Fibroblast of skin of right biceps (primary cell): ENCODE measurements around the gene VASN.
A peak's percentile ranks its signal among the peaks of the same experiment; 100 is the strongest.

Experiments used
- DNase-seq: peaks from one replicate; pipeline ENCODE4 v3.0.0-alpha.2; 2013

Gene VASN

DNA sequence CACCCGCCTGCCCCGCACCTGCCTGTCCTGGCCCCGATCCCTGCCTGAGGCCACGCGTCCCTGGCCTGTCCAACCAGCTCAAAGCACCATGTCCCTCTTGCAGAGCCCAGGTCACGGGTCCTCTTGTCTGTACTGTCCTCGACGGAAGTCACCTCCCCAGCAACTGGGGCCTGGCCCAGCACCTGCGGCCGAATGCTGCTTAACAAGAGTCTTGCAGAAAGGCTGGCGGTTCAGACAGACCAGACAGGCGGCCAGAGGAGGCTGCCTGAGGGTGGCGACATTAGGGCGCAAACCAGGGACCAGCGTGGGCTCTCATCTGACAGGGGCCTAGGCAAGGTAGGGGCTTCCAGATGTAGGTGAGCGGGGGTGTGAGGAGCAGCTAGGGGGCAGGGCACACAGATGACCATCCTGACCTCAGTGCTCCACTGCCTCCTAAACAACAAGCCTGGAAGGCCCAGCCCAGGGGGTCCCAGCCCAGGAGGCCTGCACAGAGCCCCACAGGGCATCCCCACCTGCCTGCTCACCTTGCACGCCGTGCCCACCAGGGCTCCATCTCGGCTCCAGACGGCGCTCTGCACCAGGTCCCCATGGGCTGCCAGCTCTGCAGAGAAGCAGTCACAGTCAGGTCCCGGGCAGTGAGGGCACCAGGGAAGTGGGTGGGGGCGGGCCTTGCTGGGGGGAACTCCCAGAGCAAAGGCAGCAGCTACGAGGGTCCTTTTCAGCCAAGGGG is 33.5 kb downstream of the VASN start:
- no peak for DNase-seq

DNA sequence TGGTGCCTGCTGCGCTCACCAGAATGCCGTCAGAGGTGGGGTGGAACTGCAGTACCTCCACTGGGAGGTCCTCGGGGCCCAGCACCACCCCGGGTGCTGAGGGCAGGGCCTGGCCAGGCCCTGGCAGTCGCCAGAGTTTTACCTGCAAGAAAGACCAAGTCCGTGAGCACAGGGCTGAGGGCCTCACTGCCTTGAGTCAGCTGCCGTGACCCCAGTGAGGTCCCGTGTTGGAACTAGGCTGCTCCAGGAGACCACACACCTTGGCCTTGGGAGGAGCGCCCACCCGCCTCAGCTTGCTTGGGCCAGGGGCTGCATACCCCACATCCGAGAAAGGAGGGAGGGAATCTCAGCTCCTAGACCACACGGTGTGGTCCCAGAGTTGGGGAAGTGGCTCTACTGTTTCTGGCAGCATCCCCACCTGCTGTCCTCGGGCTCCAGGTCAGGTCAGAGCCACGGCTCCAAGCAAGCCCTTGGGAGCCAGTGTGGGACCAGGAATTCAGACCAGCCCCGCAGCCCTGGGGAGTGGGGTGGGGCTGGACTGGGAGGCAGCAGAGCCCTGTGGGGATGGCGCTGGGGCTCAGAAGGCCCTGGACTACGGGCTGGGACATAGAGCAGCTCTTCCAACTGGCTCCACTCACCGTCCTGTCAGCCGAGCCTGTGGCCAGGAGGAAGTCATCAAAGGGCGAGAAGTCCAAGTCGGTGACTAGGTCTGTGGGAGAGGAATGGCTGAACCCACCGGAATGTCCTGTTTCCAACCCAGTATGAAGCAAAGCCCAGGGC is 36.1 kb downstream of the VASN start:
- no peak for DNase-seq

DNA sequence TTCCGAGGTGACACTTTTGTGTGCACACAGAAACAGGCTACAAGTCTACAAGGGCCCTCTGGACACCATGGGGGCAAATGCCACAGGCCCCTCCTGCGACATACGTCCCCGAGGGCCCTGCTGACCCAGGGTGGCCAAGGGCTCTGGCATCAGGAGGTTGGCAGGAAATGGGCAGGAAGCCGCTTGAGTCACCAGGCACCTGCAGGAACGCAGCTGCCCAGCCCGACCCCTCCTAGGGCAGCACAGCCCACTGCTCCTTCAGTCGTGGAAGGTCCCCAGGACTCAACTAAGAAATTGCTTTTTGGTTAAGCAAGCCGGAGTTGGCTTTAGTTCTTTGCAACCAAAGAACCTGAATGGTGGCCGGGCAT is 36.7 kb downstream of the VASN start:
- DNase-seq = no peak

DNA sequence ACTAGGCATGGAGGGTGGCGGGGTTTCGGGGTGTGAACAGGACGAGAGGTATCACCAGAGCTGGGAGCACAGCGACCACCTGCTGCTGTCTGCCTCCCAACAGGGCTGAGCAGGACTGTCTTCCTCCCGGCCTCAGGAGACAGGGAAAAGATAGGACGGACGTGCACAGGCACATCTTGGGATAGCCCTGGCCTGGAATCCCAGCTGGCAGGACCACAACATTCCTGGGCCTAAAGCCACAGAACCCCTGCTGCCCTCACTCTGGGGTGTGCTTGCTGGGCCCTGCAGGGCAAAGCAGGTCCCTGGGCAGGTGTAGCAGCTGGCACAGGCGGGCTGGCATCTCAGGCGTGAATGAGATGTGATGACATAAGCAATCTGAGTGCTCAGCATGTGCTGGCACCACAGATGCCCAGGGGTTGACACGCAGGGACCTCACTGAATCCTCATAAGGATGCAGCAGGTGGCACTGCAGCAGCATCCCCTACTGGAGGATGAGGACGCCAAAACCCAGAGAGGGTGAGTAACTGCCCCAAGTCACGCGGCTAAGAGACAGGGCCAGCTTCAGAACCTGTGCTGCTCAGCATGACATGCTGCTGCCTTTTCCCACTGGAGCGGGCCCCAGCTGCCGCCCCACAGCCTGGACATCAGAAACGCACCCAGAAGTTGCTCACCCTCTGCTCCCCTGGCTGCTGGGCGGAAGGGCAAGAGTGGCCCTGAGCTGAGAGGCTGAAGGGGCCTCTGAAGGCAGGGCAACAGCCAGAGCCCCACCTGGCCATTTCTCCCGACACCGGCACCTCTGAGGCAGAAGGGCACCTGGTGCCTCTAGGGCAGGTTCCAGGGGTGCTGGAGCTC is 37.7 kb downstream of the VASN start:
- DNase-seq = no peak

DNA sequence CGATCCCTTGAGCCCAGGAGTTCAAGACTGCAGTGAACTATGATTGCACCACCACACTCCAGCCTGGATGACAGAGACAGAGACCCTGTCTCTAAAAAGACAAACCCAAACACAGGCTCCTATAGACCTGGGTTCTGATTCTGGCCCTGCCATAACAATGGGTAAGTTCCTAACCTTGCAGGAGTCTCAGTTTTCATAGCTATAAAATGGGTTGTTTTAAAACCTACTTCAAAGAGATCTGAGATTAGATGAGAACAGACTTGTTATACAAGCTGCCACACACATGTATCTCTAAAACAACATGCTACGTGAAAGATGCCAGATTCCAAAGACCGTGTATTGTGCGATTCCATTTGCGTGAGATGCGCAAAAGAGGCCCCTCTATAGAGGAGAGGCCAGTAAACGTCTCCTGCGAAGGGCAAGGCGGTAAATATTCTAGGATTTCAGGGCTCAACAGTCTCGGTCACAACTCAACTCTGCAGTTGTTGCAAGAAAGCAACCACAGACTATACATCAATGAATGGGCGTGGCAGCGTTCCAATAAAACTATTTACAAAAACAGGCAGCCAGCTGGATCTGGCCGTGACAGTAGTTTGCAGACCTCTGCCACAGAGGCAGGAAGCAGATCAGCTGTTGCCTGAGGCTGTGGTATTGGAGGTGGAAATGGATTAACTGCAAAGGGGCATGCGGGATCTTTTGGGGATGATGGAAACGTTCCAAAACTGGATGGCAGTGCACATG is 38.9 kb downstream of the VASN start:
- DNase-seq = peak; percentile 86

DNA sequence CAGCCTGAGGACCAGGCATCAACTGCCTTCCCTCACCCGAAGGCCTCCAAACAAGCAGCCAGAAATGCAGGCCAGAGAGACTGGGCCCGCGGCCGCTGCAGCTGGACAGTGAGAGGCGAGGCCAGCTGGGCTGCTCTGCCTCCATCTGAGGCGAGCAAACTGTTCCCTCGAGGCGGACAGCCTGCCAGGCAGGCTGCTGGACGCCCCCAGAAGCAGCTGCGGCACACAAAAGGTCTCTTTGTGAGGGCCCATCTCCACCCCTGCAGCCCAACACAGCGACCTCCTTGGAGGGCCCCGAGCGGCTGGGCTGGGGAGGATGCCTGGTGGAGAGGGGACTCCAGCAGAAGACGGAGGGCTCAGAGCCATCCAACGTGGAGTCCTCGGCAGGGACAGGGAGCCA is 40.0 kb downstream of the VASN start:
- DNase-seq = no peak

DNA sequence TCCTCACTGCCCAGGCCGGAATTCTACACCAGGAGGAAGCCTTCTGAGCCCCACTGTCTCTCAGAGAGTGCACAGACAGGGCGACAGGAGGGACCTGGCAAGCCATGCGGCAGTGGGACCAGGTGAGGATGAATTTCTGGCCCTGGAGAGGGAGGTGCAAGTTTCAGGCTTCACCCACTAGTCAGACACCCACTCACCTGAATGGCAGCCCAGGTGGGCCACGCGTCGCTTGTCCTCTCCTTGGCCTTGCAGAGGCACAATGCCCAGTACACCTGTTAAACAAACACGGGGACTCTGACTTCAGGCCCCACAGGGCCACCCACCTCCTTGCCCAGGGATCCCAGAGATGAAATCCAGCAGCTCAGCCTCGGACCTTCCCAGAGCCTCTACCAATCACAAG is 40.5 kb downstream of the VASN start:
- no peak for DNase-seq

DNA sequence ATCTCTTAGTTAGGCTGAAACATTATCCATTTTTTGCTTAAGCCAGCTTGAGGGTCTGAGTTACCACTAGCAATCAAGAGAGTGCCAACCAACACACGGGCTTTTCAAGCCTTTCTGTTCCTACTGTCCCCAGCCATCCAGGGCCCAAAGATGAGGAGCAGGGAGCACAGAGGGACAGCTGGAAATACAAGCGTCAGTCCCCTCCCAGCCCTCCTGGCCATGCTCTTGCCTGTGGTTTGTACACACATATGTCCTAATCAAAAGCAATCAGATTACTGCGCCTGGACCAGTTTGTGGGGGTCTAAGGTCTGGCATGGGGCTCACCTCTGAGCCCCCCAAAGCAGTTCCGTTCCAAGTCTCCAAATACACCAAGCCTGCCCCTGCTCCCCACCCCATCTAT is 41.2 kb downstream of the VASN start:
- no peak for DNase-seq

DNA sequence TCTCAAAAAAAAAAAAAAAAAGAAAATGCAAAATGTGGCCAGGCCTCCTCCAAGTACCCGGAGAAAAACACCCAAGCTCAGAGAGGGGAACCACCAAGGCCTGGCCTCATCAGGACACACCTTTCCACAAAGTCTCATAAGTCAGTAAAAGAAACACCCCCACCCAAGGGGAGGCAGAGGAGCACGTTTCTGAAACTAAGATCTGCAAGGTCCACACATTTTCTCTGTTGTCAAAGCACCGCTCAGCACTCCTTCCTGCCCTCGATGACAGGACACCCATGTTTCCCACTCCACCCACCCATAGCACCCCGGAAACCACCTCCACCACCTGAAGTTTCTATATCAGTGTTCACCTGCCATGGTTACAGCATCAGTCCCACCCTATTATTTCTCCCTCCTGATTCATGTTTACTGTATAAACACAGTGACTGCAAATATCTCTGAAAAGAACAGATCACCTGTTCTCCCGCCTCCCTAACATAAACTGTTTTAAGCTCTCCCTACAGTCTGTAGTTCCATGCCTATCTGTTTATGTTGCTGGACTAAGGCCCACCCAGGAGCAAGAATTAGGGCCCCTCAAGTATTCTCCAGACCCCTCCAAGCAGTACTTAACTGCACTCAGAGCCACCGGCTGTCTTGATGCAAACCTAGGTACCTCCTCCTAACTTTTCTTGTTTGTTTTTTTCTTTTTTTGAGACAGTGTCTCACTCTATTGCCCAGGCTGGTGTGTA is 42.7 kb downstream of the VASN start:
- no peak for DNase-seq

DNA sequence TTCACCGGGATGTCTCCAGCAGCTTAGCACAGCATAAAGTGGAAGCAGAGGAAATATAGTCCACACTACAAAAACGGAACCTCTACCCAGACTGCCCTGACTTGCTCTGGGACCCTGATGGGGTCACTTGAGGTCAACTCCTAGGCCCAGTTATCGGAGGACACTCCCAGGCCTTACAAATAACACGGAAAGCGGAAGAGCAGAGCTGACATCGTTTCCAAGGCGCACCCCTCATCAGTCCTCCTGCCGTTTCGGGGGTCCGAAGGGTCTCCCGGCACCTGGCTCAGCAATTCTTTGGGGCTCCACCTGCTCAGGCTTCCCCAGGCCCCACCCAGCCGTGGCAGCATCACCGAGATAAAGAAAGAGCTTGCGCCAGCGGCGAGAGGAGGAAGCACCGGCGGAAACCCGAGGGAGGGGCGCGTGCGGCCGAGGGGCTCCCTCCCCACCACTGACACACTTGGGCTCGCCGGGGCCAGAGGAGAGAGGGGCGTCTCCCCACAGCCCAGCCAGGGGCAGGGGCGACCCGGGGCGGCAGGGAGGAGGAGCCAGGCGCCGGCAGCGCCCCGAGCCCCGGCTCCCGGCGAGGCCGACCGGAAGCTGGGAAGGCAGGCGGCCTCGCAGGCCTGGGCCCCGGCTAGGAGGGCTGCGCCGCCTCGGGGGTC is 44.0 kb downstream of the VASN start:
- DNase-seq = peak; percentile 17

DNA sequence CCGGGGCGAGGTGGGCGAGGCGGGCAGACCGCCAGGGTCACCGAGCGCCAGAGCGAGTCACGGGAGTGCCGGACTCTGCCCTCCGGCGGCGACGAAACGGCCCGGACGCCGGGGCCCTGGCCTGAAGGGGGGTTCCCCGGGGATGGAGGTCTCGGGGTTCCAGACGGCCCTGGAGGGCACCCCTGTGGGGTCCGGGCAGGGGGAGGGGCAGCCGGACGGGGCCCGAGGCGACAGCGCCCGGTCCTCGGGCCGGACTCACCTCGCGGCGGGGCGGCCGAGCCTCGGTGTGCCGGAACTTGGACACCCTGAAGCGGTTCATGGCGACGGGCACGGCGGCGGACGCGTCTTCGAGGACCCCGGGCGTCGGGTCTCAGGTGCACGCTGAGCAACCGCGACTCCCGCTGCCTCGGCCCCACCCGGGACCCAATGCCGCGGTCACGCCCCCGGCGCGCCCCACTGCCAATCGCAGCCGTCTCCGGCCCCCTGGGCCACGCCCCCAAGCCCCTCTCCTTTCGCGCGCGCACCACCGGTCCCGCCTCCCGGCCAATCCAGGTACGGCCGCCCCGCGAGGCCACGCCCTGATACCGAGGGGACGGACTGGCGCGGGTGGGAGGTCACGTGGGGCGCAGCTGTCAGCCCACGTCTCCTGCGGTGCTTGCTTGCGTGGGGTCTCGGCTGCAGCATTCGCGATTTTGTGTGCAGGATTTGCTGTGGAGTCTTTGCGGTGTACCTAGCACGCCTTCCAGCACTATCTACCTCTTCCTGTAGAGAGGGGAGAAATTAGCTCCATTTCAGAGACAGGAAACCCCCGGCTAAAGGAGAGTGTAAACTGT is 44.8 kb downstream of the VASN start, which contains the start of gene CORO7:
CORO7 (minus strand) TSS at position 397 of the 833 bp plus-strand sequence; CDS start at position 319, 78 bp downstream.
- DNase-seq = peak; percentile 87

DNA sequence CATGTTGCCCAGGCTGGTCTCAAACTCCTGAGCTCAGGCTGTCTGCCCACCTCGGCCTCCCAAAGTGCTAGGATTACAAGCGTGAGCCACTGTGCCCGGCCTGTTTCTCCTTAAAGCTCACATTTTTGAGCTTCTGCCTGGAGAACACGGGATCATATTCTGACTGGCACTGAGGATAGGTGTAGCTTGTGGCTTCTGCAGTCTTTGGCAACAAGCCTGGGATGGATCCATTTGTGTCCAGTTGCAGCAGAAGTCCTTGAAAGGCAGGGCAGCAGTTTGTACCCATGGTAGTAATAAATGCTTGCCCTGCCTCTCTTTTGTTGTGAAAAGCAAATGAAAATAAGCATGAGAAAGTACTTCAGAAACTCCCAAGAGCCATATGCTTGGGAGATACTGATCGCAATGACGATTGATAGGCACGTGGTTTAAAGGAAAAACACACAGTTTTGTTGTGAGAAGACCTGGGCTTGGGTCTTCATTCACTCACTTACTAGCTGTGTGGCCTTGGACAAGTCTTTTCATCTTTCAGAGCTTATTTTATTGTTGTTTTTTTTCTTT is 47.8 kb downstream of the VASN start:
- DNase-seq = no peak

DNA sequence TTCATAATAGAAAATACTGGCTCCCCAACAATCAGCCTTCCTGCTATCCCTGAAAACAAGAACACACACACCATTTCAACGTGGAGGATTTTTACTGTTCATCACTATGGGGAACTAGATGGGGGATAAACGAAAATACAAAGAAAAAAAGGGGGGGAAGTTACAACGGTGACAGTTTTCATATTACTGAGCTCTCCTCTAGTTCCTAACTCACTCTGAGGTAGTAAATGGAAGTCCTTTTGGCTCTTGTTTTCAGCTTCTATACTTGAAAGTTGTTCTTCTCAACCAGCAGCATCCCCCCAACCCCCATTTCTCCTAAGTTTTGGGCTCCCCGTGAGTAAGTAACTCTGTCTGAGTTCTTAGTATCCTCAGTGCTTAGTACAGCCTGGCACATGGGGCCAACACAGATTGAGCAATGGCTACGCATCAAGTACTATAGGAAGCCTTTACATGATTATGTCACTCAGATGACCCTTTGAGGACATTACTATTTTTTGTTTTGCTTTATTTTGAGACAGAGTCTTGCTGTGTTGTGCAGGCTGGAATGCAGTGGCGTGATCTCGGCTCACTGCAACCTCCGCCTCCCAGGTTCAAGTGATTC is 49.0 kb downstream of the VASN start:
- DNase-seq = no peak

DNA sequence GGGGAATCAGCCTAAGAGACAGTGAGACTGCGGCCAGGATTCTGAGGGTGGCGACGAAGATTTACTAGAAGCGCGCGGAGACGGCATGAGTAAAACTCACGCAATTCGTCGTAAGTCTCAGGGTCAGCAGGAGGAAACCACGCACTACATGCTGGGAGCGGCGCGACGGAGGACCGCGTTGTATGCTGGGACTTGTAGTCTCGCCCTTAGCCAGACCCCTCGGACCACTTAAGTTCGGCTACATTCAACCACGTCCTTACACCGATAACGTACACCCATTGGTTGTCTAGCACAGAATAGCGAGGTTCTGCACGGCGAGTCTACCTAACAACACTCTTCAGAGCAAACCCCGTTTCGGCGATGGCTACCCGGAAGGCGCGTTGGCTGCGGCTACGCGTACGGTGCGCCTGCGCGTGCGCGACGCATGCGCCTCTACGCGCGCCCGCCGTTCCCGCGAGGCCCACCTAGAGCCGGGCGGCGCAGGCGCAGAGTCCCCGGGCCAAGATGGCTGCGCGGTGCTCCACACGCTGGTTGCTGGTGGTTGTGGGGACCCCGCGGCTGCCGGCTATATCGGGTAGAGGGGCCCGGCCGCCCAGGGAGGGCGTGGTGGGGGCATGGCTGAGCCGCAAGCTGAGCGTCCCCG is 53.9 kb downstream of the VASN start, which contains the start of gene DNAJA3:
DNAJA3 (plus strand) TSS at position 491 of the 643 bp plus-strand sequence; CDS start at position 505, 14 bp downstream.
- DNase-seq = peak; percentile 96

DNA sequence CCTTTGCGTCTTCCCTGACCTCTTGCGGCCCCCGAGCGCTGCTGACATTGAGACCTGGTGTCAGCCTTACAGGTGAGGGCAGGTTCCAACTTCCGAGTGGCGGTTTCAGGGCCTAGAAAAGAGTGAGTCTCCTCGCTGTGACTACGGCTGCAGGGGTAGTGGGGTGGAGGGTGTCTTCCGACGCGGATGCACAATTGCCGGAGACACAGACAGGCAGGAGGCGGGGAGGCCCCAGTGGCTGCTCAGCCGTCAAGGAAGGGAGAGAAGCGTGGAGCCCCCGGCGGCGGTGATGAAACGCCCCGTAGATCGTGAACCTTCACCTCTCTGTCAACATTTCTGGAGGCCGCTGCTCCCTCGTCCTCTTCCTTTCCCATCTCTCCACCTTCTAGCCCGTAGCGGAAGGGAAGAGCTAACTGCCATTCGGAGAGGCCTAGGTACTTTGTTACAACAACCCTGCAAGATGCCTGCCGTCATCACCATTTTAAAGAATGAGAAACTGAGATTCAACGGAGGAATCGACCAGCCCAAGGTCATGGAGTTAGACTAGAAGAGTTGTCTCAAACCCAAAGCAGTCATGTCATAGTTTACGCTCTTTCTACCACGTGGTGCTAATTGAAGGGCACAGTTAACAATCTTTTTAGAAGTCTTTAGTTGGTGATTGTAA is 54.5 kb downstream of the VASN start:
- DNase-seq = no peak

DNA sequence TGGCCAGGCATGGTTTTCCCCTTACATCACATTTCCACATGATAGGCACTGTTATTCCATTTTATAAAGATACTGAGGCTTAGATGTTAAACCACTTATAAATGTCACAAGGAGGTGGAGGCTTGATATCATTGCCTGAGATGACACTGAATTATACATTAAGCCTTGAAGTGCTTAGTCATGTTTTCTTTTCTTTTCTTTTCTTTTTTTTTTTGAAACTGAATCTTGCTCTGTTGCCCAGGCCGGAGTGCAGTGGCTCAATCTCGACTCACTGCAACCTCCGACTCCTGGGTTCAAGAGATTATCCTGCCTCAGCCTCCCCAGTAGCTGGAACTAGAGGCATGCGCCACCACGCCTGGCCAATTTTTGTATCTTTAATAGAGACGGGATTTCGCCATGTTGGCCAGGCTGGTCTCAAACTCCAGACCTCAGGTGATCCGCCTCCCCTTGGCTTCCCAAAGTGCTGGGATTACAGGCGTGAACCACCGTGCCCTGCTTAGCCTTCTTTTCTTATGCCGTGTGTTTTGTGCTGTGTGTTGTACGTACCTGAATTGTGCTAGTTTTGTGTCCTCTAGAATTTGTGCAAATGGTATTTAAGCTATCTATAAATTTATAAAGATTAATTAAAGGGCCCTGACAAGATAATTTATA is 55.2 kb downstream of the VASN start:
- no peak for DNase-seq

DNA sequence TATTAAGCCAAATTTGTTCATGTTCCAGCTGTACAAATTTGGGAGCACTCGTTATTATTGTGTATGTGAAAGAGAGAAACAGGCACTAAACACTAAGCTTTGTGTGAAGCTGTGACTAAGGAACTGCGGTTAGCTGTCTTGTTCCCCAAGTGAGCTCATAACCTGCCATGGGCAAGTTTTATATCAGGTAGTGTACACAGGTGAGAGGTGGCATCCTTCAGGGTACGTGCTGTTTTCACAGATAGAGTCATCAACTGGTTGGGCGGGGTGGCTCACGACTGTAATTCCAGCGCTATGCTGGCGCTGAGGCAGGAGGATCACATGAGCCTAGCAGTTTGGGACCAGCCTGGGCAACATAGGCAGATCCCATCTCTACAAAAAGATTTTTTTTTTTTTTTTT is 56.9 kb downstream of the VASN start:
- DNase-seq = no peak

DNA sequence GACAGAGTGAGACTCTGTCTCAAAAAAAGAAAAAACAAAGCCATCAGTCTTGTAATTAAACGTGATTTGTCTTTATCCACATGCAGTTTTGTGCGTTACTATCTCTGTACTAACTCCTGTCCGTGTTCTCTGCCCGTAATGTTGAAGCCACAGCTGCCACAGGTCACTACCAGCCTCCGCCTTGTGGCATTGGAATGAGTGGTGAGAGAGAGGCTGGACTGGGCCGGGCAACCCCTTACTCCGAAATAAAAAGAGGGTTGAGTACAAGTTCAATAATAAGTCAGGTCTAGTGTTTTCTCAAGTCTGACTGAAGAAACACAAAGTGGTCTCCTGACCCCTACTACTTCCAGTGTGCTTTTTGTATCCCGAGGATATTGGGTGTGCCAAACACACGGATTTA is 59.4 kb downstream of the VASN start:
- no peak for DNase-seq
